HG03520 (cell line): ENCODE results near the gene MYCBPAP.

Source experiments
- ATAC-seq: cut with Tn5 transposase; IDR thresholded peaks from one replicate; pipeline ENCODE4 v1.9.1; 2021; ENCODE audit warnings: mild to moderate bottlenecking, moderate library complexity; ENCODE audit not compliant: unreplicated experiment

The MYCBPAP gene

GRCh38 chr17:50568659-50569058 lies 60.4 kb downstream of the MYCBPAP start:
- no peak for ATAC-seq

GRCh38 chr17:50569592-50569991 lies 61.4 kb downstream of the MYCBPAP start:
- ATAC-seq: no peak

GRCh38 chr17:50570032-50570431 lies 61.8 kb downstream of the MYCBPAP start:
- no peak for ATAC-seq

GRCh38 chr17:50570528-50570927 lies 62.3 kb downstream of the MYCBPAP start:
- ATAC-seq: no peak

- ATAC-seq: no peak
These were observed 63.4 kb downstream of the MYCBPAP start for GRCh38 chr17:50571681-50572080.

GRCh38 chr17:50572541-50572940 lies 64.3 kb downstream of the MYCBPAP start:
- no peak for ATAC-seq

- no peak for ATAC-seq
These were observed 65.8 kb downstream of the MYCBPAP start for GRCh38 chr17:50573866-50574611.

- ATAC-seq: no peak
These were observed 67.5 kb downstream of the MYCBPAP start for GRCh38 chr17:50575581-50576210.

GRCh38 chr17:50576864-50577263 lies 68.6 kb downstream of the MYCBPAP start:
- ATAC-seq: no peak

- no peak for ATAC-seq
These were observed 69.3 kb downstream of the MYCBPAP start for GRCh38 chr17:50577451-50577954.

GRCh38 chr17:50578173-50578572 lies 69.9 kb downstream of the MYCBPAP start:
- ATAC-seq: no peak

- ATAC-seq: no peak
These were observed 71.2 kb downstream of the MYCBPAP start for GRCh38 chr17:50579399-50579798.

- no peak for ATAC-seq
These were observed 72.4 kb downstream of the MYCBPAP start for GRCh38 chr17:50580646-50581045.
